HepG2 (cell line): Measurements from ENCODE around the gene FBXO10. TPM values are rescaled to one million over a fixed set of nuclear protein-coding genes. Genes with fewer than 3 reads are reported as not detected.

Experiments
- AHR ChIP-seq: IDR thresholded peaks from 2 replicates; pipeline ENCODE4 v1.6.1; 2018; ENCODE audit warnings: missing genetic modification reagents, missing compliant biosample characterization
- DPF2 ChIP-seq: sonication (generic); formaldehyde crosslinking; IDR thresholded peaks from 2 replicates; pipeline ENCODE4 v1.4.0; 2020; ENCODE audit warnings: mild to moderate bottlenecking, low read depth, missing genetic modification reagents, borderline replicate concordance
- ELF1 ChIP-seq: sonication (generic); formaldehyde crosslinking; IDR thresholded peaks from 2 replicates; pipeline ENCODE4 v1.4.0; 2020; ENCODE audit warnings: missing genetic modification reagents
- KAT2B ChIP-seq: fragments of 150-350 bp; IDR thresholded peaks from 2 replicates; pipeline ENCODE4 v1.6.1; 2014; ENCODE audit warnings: low read depth, low read length, borderline replicate concordance
- KDM3A ChIP-seq: IDR thresholded peaks from 2 replicates; pipeline ENCODE4 v1.6.1; 2018; ENCODE audit warnings: low read depth, missing compliant biosample characterization
- KLF12 ChIP-seq: sonication (generic); formaldehyde crosslinking; IDR thresholded peaks from 2 replicates; pipeline ENCODE4 v1.4.0; 2020; ENCODE audit warnings: missing genetic modification reagents, borderline replicate concordance
- KLF9 ChIP-seq: IDR thresholded peaks from 2 replicates; pipeline ENCODE4 v1.6.1; 2016; ENCODE audit warnings: low read depth
- LBX2 ChIP-seq: sonication (generic); formaldehyde crosslinking; IDR thresholded peaks from 2 replicates; pipeline ENCODE4 v1.5.0; 2020; ENCODE audit warnings: missing genetic modification reagents, mild to moderate bottlenecking, borderline replicate concordance
- MED8 ChIP-seq: sonication (generic); formaldehyde crosslinking; IDR thresholded peaks from 2 replicates; pipeline ENCODE4 v1.8.1; 2023; ENCODE audit warnings: mild to moderate bottlenecking, missing genetic modification reagents; ENCODE audit not compliant: insufficient replicate concordance
- MLX ChIP-seq: IDR thresholded peaks from 2 replicates; pipeline ENCODE4 v1.6.1; 2016
- MTA1 ChIP-seq: sonication (generic); formaldehyde crosslinking; IDR thresholded peaks from 2 replicates; pipeline ENCODE4 v1.4.0; 2020; ENCODE audit warnings: missing genetic modification reagents, mild to moderate bottlenecking, borderline replicate concordance
- RFX3 ChIP-seq: IDR thresholded peaks from 2 replicates; pipeline ENCODE4 v1.6.1; 2016; ENCODE audit warnings: missing biosample characterization, missing genetic modification reagents
- SP5 ChIP-seq: IDR thresholded peaks from 2 replicates; pipeline ENCODE4 v1.6.1; 2016; ENCODE audit warnings: low read depth, borderline replicate concordance
- SRF ChIP-seq: IDR thresholded peaks from 2 replicates; pipeline ENCODE4 v1.6.1; 2011; ENCODE audit warnings: mild to moderate bottlenecking, low read depth, low read length, moderate library complexity
- ZNF10 ChIP-seq: sonication (generic); formaldehyde crosslinking; IDR thresholded peaks from 2 replicates; pipeline ENCODE4 v1.4.0; 2020; ENCODE audit warnings: mild to moderate bottlenecking, low read depth, missing genetic modification reagents, borderline replicate concordance
- ZNF280B ChIP-seq: sonication (generic); formaldehyde crosslinking; IDR thresholded peaks from 2 replicates; pipeline ENCODE4 v1.5.0; 2020; ENCODE audit warnings: missing genetic modification reagents, mild to moderate bottlenecking, borderline replicate concordance
- ZNF552 ChIP-seq: sonication (generic); formaldehyde crosslinking; IDR thresholded peaks from 2 replicates; pipeline ENCODE4 v1.9.0; 2022; ENCODE audit warnings: missing genetic modification reagents, mild to moderate bottlenecking, borderline replicate concordance
- ZNF687 ChIP-seq: sonication (generic); formaldehyde crosslinking; IDR thresholded peaks from 2 replicates; pipeline ENCODE4 v1.5.1; 2020; ENCODE audit warnings: mild to moderate bottlenecking, missing genetic modification reagents, moderate library complexity
- ZNF720 ChIP-seq: sonication (generic); formaldehyde crosslinking; IDR thresholded peaks from 2 replicates; pipeline ENCODE4 v1.4.0; 2020; ENCODE audit warnings: missing genetic modification reagents
- ZNF772 ChIP-seq: sonication (generic); formaldehyde crosslinking; IDR thresholded peaks from 2 replicates; pipeline ENCODE4 v1.5.0; 2020; ENCODE audit warnings: mild to moderate bottlenecking, missing genetic modification reagents
- ZNF776 ChIP-seq: sonication (generic); formaldehyde crosslinking; IDR thresholded peaks from 2 replicates; pipeline ENCODE4 v1.4.0; 2020; ENCODE audit warnings: mild to moderate bottlenecking, missing genetic modification reagents
- ZSCAN29 ChIP-seq: sonication (generic); formaldehyde crosslinking; conservative IDR thresholded peaks from 2 replicates; pipeline ENCODE4 v1.4.0; 2020; ENCODE audit warnings: mild to moderate bottlenecking, missing genetic modification reagents
- polyA plus RNA-seq, 8 experiments: library from polyadenylated mRNA; depleted of rRNA in 3 of 8; stranded (reverse) in 7 of 8; unstranded in 1 of 8; fragments of >200 nt; fragmentation: Illumina TruSeq in 4 of 8; extraction: Trizol in 4 of 8; gene quantifications; 2 replicates each; pipeline versions ENCODE4 v1.2.1 to v1.2.3, GENCODE V29; 2011 to 2016; ENCODE audit warnings: low read depth in 4 of 8, missing spikeins in 1 of 8, mixed read lengths in 1 of 8; ENCODE audit not compliant: insufficient read depth in 1 of 8
- total RNA-seq, 5 experiments: library from RNA; depleted of rRNA; stranded (reverse); fragments of >200 nt; fragmentation: Illumina TruSeq; extraction: Trizol; gene quantifications; 2 replicates each; pipeline ENCODE4 v1.2.3, GENCODE V29; 2016; ENCODE audit warnings: low read depth in 1 of 5
- TF ChIP-seq, protein P1 (sequence below): sonication (generic); formaldehyde crosslinking; IDR thresholded peaks from 2 replicates; pipeline ENCODE4 v1.4.0; 2020; ENCODE audit warnings: missing genetic modification reagents

Gene FBXO10
- total and polyA plus RNA-seq, 2 of the 13 experiments (the other 11 are each of a cell fraction or from before 2014, with no cell fraction given), result 3.1 to 5.1 TPM

DNA sequence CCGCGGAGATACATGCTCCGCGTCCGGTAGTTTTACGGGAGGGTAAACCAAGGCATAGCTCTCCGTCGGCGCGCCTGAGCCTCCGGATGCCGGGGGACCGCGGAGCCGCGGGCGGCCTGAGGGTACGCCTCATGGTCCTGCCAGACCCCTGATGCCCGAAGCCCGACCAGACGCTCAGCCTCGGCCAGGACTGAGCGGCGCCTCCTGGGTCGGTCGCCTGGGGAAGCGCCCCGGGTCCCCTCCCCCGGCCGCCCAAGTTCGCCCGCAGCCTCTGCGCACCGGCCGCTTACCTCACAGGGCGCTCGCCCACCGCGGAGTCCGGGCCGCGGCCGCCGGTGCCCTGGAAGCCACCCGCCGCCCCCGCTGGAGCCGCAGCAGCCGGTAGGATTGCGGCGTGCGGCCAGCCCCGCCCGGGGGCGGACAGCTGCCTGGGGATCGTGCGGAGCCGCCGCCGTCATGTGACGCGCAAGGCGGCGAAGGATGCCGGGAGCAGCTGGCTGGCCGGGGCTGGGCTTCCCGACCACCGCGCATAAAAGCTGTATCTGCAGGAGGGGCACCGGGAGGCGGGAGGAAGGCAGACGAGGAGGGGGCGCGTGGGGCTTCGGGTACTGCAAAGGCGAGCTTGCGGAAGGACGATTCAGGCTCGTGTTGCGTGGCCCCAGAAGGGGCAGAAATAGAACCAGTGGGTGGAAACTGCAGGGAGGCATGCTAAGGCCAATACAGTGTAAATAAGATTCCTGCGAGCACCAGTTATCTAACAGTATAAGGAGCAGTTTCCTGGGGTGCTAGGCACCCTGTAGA, at the start of gene FBXO10 (continued):
- TF ChIP-seq, protein P1, sequence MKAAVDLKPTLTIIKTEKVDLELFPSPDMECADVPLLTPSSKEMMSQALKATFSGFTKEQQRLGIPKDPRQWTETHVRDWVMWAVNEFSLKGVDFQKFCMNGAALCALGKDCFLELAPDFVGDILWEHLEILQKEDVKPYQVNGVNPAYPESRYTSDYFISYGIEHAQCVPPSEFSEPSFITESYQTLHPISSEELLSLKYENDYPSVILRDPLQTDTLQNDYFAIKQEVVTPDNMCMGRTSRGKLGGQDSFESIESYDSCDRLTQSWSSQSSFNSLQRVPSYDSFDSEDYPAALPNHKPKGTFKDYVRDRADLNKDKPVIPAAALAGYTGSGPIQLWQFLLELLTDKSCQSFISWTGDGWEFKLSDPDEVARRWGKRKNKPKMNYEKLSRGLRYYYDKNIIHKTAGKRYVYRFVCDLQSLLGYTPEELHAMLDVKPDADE, result no peak
- TF ChIP-seq ZNF776 (CRISPR knock-in tag) (0 out of 2 replicates have a peak, but pooled peaks have one; percentile 32), KAT2B (no peak), DPF2 (CRISPR knock-in tag) (no peak), ZNF687 (CRISPR knock-in tag) (peak; percentile 97), MED8 (no peak), ZNF280B (CRISPR knock-in tag) (no peak), ZSCAN29 (CRISPR knock-in tag) (no peak), MTA1 (CRISPR knock-in tag) (peak; percentile 75; the same call in 1 of the 2 replicates), LBX2 (CRISPR knock-in tag) (no peak), AHR (CRISPR knock-in tag) (no peak), RFX3 (CRISPR knock-in tag) (no peak), KLF12 (CRISPR knock-in tag) (no peak), ZNF552 (CRISPR knock-in tag) (no peak), ZNF10 (no peak), KLF9 (CRISPR knock-in tag) (no peak), ELF1 (CRISPR knock-in tag) (no peak), SP5 (CRISPR knock-in tag) (no peak), ZNF720 (CRISPR knock-in tag) (no peak), MLX (CRISPR knock-in tag) (no peak), SRF (no peak), KDM3A (CRISPR knock-in tag) (no peak), ZNF772 (CRISPR knock-in tag) (no peak)
